Measurements from ENCODE around the gene COX10. TPM values are rescaled to one million over a fixed set of nuclear protein-coding genes. Genes with fewer than 3 reads are reported as not detected.
"Not testable (repeated sequence)": the region's sequence is repeated elsewhere in the genome, so short reads cannot be mapped to it uniquely, and the experiment has no call there.

The COX10 gene
- total RNA-seq, 2 experiments from 2014 or later, result 29.9 to 30.6 TPM

- peak; percentile 49 for DNase-seq
- CTCF ChIA-PET, result interaction anchor here (0.9 kb wide), 1 partner anchor 11 kb away, joined by 3 read pairs; no protein-coding TSS in a partner anchor
- intact Hi-C loops (cut with micrococcal nuclease), result loop anchor here (1.0 kb wide), 1 partner anchor 73 kb away; no protein-coding TSS in a partner anchor
- not testable (repeated sequence) for H3K27me3 Mint-ChIP-seq (ENCODE audit: low read depth); H3K9me3 Mint-ChIP-seq
- peak overlapping the region; percentile 93 for H3K27ac Mint-ChIP-seq
- peaks cover 68% of the 10 kb centered on the region for H3K4me1 Mint-ChIP-seq (ENCODE audit: low read depth)
- H3K36me3 Mint-ChIP-seq (ENCODE audit: low read depth), result peaks cover 18% of the 10 kb centered on the region
- H3K4me3 Mint-ChIP-seq, result peak overlapping the region; percentile 51
Measured at GRCh38 chr17:14192636-14193344, 123.5 kb downstream of the COX10 start.

GRCh38 chr17:14196377-14196997, 127.2 kb downstream of the COX10 start:
- no peaks in the 10 kb centered on the region for H3K9me3 Mint-ChIP-seq
- intact Hi-C loops (cut with micrococcal nuclease), result loop anchor here (1.0 to 5.0 kb wide), 2 partner anchors 9 to 1179 kb away; partner anchors contain the start of gene ELAC2
- DNase-seq, result peak; percentile 40
- no peaks in the 10 kb centered on the region for H3K27me3 Mint-ChIP-seq (ENCODE audit: low read depth)
- CTCF ChIA-PET, result interaction anchor here (0.6 to 1.8 kb wide), 4 partner anchors 10 to 439 kb away, joined by 3 to 9 read pairs (median 4); no protein-coding TSS in a partner anchor
- H3K4me3 Mint-ChIP-seq, result peak overlapping the region; percentile 35
- H3K4me1 Mint-ChIP-seq (ENCODE audit: low read depth), result peaks cover 84% of the 10 kb centered on the region
- peaks cover 29% of the 10 kb centered on the region for H3K36me3 Mint-ChIP-seq (ENCODE audit: low read depth)
- peak overlapping the region; percentile 91 for H3K27ac Mint-ChIP-seq

GRCh38 chr17:14197057-14197456, 127.8 kb downstream of the COX10 start:
- Mint-ChIP-seq H3K9me3 (no peaks in the 10 kb centered on the region), H3K4me3 (peak overlapping the region; percentile 42), H3K27ac (peak overlapping the region; percentile 91), H3K36me3 (ENCODE audit: low read depth) (peaks cover 30% of the 10 kb centered on the region), H3K27me3 (ENCODE audit: low read depth) (no peaks in the 10 kb centered on the region), H3K4me1 (ENCODE audit: low read depth) (peaks cover 85% of the 10 kb centered on the region)
- intact Hi-C loops (cut with micrococcal nuclease), result loop anchor here (5.0 kb wide), 1 partner anchor 1180 kb away; the partner anchor contains the start of gene ELAC2
- DNase-seq, result peak; percentile 49
- CTCF ChIA-PET, result interaction anchor here (0.6 to 1.8 kb wide), 4 partner anchors 9 to 439 kb away, joined by 3 to 9 read pairs (median 4); no protein-coding TSS in a partner anchor

- Mint-ChIP-seq H3K9me3 (no peaks in the 10 kb centered on the region), H3K4me1 (ENCODE audit: low read depth) (peaks cover 87% of the 10 kb centered on the region), H3K36me3 (ENCODE audit: low read depth) (peaks cover 30% of the 10 kb centered on the region), H3K4me3 (peak overlapping the region; percentile 42), H3K27me3 (ENCODE audit: low read depth) (no peaks in the 10 kb centered on the region), H3K27ac (peak overlapping the region; percentile 91)
- peak; percentile 77 for DNase-seq
- CTCF ChIA-PET, result interaction anchor here (1.5 to 1.8 kb wide), 2 partner anchors 9 to 105 kb away, joined by 4 to 9 read pairs; no protein-coding TSS in a partner anchor
- intact Hi-C loops (cut with micrococcal nuclease), result loop anchor here (5.0 kb wide), 1 partner anchor 1180 kb away; the partner anchor contains the start of gene ELAC2
Measured at GRCh38 chr17:14197586-14197985, 128.3 kb downstream of the COX10 start.

- no peaks in the 10 kb centered on the region for H3K9me3 Mint-ChIP-seq
- DNase-seq, result no peak
- H3K27me3 Mint-ChIP-seq (ENCODE audit: low read depth), result no peaks in the 10 kb centered on the region
- CTCF ChIA-PET, result interaction anchor here (1.0 to 1.8 kb wide), 3 partner anchors 8 to 104 kb away, joined by 3 to 9 read pairs (median 4); no protein-coding TSS in a partner anchor
- peaks cover 89% of the 10 kb centered on the region for H3K4me1 Mint-ChIP-seq (ENCODE audit: low read depth)
- peak overlapping the region; percentile 91 for H3K27ac Mint-ChIP-seq
- H3K36me3 Mint-ChIP-seq (ENCODE audit: low read depth), result peaks cover 30% of the 10 kb centered on the region
- peak overlapping the region; percentile 14 for H3K4me3 Mint-ChIP-seq
- intact Hi-C loops (cut with micrococcal nuclease), result loop anchor here (5.0 kb wide), 1 partner anchor 1181 kb away; the partner anchor contains the start of gene ELAC2
Measured at GRCh38 chr17:14198013-14198412, 128.7 kb downstream of the COX10 start.

- H3K4me3 Mint-ChIP-seq, result peak overlapping the region; percentile 14
- no peaks in the 10 kb centered on the region for H3K9me3 Mint-ChIP-seq
- peaks cover 90% of the 10 kb centered on the region for H3K4me1 Mint-ChIP-seq (ENCODE audit: low read depth)
- peak overlapping the region; percentile 91 for H3K27ac Mint-ChIP-seq
- no peaks in the 10 kb centered on the region for H3K27me3 Mint-ChIP-seq (ENCODE audit: low read depth)
- CTCF ChIA-PET, result interaction anchor here (0.6 to 1.0 kb wide), 3 partner anchors 51 to 156 kb away, joined by 3 read pairs; partner anchors contain the start of gene HS3ST3B1
- no peak for DNase-seq
- intact Hi-C loops (cut with micrococcal nuclease), result loop anchor here (5.0 kb wide), 1 partner anchor 1181 kb away; the partner anchor contains the start of gene ELAC2
- peaks cover 29% of the 10 kb centered on the region for H3K36me3 Mint-ChIP-seq (ENCODE audit: low read depth)
Measured at GRCh38 chr17:14198575-14198974, 129.3 kb downstream of the COX10 start.

GRCh38 chr17:14199601-14200000, 130.3 kb downstream of the COX10 start:
- H3K36me3 Mint-ChIP-seq (ENCODE audit: low read depth), result peaks cover 33% of the 10 kb centered on the region

GRCh38 chr17:14200354-14200753, 131.1 kb downstream of the COX10 start:
- no peak for DNase-seq

More at GRCh38 chr17:14199601-14200000, 130.3 kb downstream of the COX10 start:
- peak overlapping the region; percentile 70 for H3K27ac Mint-ChIP-seq
- CTCF ChIA-PET, result interaction anchor here (1.0 kb wide), 1 partner anchor 101 kb away, joined by 3 read pairs; the partner anchor contains the start of gene HS3ST3B1
- DNase-seq, result no peak
- no peaks in the 10 kb centered on the region for H3K27me3 Mint-ChIP-seq (ENCODE audit: low read depth)
- no peaks in the 10 kb centered on the region for H3K9me3 Mint-ChIP-seq
- H3K4me1 Mint-ChIP-seq (ENCODE audit: low read depth), result peaks cover 96% of the 10 kb centered on the region
- intact Hi-C loops (cut with micrococcal nuclease), result loop anchor here (5.0 kb wide), 1 partner anchor 1182 kb away; the partner anchor contains the start of gene ELAC2
- no peak overlapping the region for H3K4me3 Mint-ChIP-seq

GRCh38 chr17:14201021-14201987, 132.0 kb downstream of the COX10 start:
- Mint-ChIP-seq H3K27me3 (ENCODE audit: low read depth) (no peaks in the 10 kb centered on the region), H3K4me3 (peak overlapping the region; percentile 57), H3K9me3 (no peaks in the 10 kb centered on the region), H3K36me3 (ENCODE audit: low read depth) (peaks cover 36% of the 10 kb centered on the region), H3K27ac (peak overlapping the region; percentile 94), H3K4me1 (ENCODE audit: low read depth) (peaks cover 99% of the 10 kb centered on the region)
- intact Hi-C loops (cut with micrococcal nuclease), result loop anchor here (1.0 to 10.0 kb wide), 5 partner anchors 65 to 604 kb away; no protein-coding TSS in a partner anchor
- CTCF ChIA-PET, result interaction anchor here (1.0 kb wide), 1 partner anchor 99 kb away, joined by 3 read pairs; the partner anchor contains the start of gene HS3ST3B1
- DNase-seq, result peak; percentile 77

More at GRCh38 chr17:14200354-14200753, 131.1 kb downstream of the COX10 start:
- no peaks in the 10 kb centered on the region for H3K27me3 Mint-ChIP-seq (ENCODE audit: low read depth)
- peak overlapping the region; percentile 94 for H3K27ac Mint-ChIP-seq
- H3K4me1 Mint-ChIP-seq (ENCODE audit: low read depth), result peaks cover 99% of the 10 kb centered on the region
- peaks cover 35% of the 10 kb centered on the region for H3K36me3 Mint-ChIP-seq (ENCODE audit: low read depth)
- intact Hi-C loops (cut with micrococcal nuclease), result loop anchor here (5.0 to 10.0 kb wide), 3 partner anchors 202 to 603 kb away; no protein-coding TSS in a partner anchor
- CTCF ChIA-PET, result no interaction called here
- no peak overlapping the region for H3K4me3 Mint-ChIP-seq
- H3K9me3 Mint-ChIP-seq, result no peaks in the 10 kb centered on the region

- no peak for DNase-seq
- Mint-ChIP-seq H3K9me3 (no peaks in the 10 kb centered on the region), H3K4me1 (ENCODE audit: low read depth) (peaks cover 94% of the 10 kb centered on the region), H3K27ac (peak overlapping the region; percentile 94), H3K27me3 (ENCODE audit: low read depth) (no peaks in the 10 kb centered on the region), H3K36me3 (ENCODE audit: low read depth) (peaks cover 36% of the 10 kb centered on the region), H3K4me3 (peak overlapping the region; percentile 57)
- CTCF ChIA-PET, result interaction anchor here (1.0 kb wide), 1 partner anchor 99 kb away, joined by 3 read pairs; the partner anchor contains the start of gene HS3ST3B1
- intact Hi-C loops (cut with micrococcal nuclease), result loop anchor here (1.0 to 10.0 kb wide), 8 partner anchors 66 to 605 kb away; no protein-coding TSS in a partner anchor
Measured at GRCh38 chr17:14201988-14202380, 132.7 kb downstream of the COX10 start.
